GM19397 (cell line): ENCODE data around the gene EHD3.

ENCODE experiments used
- ATAC-seq: cut with Tn5 transposase; IDR thresholded peaks from one replicate; pipeline ENCODE4 v1.9.1; 2021; ENCODE audit warnings: mild to moderate bottlenecking, moderate library complexity; ENCODE audit not compliant: unreplicated experiment

EHD3 gene

GRCh38 chr2:31233741-31234682 lies at the start of gene EHD3:
TSS of gene EHD3 (plus strand) at chr2:31234152. CDS start at chr2:31234622, 470 bp downstream.
- ATAC-seq, result peak; percentile 97

DNA sequence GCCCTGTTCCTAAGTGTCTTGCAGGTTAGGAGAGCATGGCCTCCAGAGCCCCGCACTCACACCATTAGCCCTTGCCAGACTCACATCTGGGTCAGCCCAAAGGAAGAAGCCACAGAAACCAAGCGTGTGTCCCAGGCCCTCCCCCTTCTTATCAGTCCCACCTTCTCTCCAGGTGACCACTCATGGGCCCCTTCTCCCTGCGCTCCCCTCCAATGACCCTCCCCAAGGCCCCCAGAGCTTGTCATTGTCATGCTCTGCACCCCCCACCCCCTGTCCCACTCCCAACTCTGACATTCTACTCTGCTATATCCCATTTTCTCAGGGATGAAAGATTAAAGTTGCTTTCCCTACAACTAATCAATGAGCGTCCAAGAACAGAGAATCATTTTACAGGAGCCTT lies 46.8 kb upstream of the EHD3 start:
- no peak for ATAC-seq

DNA sequence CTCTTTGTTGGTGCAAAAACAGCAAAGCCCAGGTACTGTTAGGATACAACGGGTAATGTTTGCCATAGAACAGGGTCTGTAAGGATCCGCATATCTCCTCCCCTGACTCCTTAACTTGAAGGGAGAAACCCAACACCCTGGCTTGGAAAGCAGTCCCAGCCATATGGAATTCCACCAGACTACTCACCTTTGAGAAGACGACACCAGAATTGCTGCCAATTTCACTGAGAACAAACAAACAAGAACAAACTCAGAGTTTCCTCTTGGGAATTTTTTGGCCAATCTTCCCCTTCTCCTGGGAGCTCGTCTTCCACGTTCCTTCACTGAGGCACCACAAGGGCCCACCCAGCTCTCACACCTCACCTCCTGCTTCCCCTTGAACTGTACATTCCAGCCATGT lies 45.8 kb upstream of the EHD3 start:
- no peak for ATAC-seq

DNA sequence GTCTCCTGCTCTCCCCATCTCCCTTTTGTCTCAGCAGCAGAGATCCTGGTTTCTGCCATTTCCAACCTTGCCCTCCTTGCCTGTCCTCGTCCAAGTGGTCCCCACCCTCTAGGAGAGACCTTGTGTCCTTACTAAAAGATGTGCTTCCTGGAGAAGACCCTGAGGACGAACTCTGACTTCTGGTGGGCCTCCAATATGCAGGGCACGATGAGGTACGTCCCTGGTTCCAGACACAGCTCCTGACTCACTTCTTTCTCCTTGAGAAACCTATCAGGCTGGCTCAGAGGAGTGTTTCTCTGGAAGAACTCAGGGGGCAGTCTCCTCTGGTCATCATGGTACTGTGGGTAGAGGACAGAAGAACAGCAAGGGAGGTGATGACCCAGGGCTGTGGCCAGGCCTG lies 44.8 kb upstream of the EHD3 start:
- no peak for ATAC-seq

- ATAC-seq, result no peak
Observed at GRCh38 chr2:31190188-31190587, 43.8 kb upstream of the EHD3 start.

- no peak for ATAC-seq
Observed at GRCh38 chr2:31191931-31192330, 42.0 kb upstream of the EHD3 start.

- no peak for ATAC-seq
Observed at GRCh38 chr2:31192396-31192795, 41.6 kb upstream of the EHD3 start.

DNA sequence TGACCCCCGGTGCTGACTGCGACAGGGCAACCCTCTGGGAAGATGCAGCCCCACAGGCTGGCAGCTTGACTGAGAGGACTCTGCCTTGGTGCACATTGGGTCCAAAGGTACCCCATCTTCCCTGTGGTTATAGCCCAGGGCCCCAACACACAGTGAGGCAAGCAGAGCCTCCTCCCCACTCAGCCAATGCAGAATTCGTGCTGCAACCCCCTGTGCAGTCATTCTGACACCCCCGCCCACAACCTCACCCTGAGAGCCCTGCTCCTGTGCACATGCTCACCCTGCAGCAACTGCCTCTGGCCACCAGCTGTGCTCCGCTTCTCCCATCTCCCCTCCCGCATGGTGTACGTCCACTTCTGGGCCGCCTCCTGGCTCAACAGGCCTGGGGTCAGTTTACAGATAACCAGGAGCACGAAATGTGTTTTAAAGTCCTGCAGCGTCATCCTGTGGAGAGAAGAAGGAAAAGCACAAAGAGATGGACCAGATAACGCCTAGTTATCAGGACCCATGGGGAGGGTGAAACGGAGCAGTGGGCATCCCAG lies 41.0 kb upstream of the EHD3 start:
- no peak for ATAC-seq

DNA sequence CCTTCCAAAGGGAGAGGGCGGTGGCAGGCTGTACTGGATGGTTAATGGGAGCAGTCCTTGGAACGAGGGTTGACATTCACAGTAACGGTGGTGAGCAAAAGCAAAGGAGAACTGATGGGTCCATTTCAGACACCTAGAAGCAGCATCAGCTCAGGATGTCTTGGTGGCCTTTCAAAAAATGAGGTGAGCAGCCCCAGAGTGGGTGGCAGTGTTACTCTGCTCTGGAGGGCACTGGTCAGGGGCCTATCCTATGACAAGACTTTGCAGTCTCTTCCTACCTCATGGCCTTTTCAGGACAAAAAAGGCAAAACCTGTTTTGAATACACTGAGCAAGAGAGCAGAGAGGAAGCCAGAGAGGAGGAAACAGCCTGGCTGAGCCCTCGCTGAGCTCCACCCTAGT lies 40.1 kb upstream of the EHD3 start:
- no peak for ATAC-seq

GRCh38 chr2:31196622-31197021 lies 37.3 kb upstream of the EHD3 start:
- no peak for ATAC-seq

DNA sequence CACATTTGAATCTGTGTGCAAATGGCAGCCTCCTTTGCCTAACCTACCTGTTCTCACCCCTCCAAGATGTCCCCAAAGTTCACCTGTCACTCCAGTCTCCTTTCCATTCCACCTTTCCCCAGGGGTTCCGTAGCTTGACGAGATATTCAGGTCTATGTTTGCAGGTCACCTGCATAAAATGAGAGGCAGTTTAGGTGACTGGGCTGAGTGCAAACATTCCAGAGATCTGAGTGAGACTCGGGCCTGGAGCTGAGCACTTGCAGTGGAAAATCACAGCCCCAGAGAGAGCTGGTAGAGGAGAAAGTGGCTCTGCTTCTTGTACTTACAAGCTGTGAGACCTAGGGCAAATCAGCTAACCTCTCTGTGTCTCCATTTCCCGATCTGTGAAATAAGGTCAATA lies 36.8 kb upstream of the EHD3 start:
- ATAC-seq, result no peak

DNA sequence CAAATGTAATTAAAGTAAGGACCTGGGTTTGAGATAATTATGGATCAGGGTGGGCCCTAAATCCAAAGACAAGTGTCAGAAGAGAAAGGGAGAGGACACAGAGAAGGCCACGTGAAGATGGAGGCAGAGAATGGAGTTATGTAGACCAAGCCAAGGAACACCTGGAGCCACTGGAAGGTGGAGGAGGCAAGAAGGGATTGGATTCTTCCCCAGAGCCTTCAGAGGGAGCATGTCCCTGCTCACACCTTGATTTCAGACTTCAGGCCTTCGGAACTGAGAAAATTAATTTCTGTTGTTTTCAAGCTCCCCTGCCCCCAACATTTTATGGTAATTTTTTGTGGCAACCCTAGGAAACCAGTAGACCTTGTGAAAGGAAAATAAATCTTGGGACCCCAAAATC lies 36.3 kb upstream of the EHD3 start:
- ATAC-seq, result no peak

DNA sequence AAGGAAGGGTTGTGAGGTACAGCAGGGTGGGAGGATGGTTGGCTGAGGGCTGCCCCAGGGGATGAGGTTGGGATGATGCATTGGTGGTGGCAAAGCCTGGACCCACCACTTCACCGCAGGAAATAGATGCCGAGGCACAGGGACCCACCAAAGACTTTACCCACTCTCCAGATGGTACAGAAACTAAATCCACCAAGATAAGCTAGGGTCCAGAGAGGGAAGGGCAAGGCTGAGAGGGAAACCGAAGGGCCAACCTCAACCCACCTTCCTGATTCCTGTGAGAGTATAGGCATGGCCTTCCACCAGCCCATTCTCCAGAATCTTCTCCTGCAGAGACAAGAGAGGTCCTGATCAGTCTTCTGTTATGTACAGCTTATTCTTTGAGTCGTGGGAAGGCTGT lies 34.7 kb upstream of the EHD3 start:
- ATAC-seq, result no peak

GRCh38 chr2:31200972-31201371 lies 33.0 kb upstream of the EHD3 start:
- ATAC-seq, result no peak

GRCh38 chr2:31202041-31202440 lies 31.9 kb upstream of the EHD3 start:
- ATAC-seq, result no peak

GRCh38 chr2:31202833-31203232 lies 31.1 kb upstream of the EHD3 start:
- no peak for ATAC-seq

- ATAC-seq, result no peak
Observed at GRCh38 chr2:31203916-31204315, 30.0 kb upstream of the EHD3 start.

- no peak for ATAC-seq
Observed at GRCh38 chr2:31204783-31205182, 29.2 kb upstream of the EHD3 start.

DNA sequence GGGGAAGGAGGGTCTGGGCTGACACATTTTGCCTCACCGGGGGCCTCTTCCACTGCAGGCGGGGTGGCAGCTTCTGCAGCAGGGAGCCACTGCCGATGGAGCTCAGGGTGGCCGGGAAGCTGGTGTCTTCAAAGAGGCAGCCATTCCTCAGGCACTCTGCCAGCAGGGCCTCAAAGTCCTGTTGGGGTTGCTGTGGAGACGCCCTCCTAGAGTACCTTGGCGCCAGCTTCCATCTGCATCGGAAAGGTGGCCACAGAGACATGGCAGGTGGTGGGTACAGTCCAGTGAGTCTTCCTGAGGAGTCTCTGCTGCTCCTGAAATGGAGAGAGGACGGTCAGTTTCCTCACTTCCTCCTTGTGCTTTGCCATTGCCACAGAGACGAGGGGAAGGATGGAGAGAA lies 28.8 kb upstream of the EHD3 start:
- ATAC-seq, result no peak

- ATAC-seq, result no peak
Observed at GRCh38 chr2:31205613-31206012, 28.3 kb upstream of the EHD3 start.

GRCh38 chr2:31207790-31208189 lies 26.2 kb upstream of the EHD3 start:
- no peak for ATAC-seq

- no peak for ATAC-seq
Observed at GRCh38 chr2:31208240-31208639, 25.7 kb upstream of the EHD3 start.
